ENCODE results near the gene CTDSPL. TPM values are rescaled to one million over a fixed set of nuclear protein-coding genes. Genes with fewer than 3 reads are reported as not detected.
A peak's percentile ranks its signal among the peaks of the same experiment; 100 is the strongest.

Gene CTDSPL
- total RNA-seq, 1 donor from 2014 or later: 6.1 TPM

GRCh38 chr3:37905346-37905745, 43.7 kb downstream of the CTDSPL start:
- H3K9me3 Mint-ChIP-seq: no peaks in the 10 kb centered on the region
- H3K27ac Mint-ChIP-seq: no peak overlapping the region
- H3K27me3 Mint-ChIP-seq: no peaks in the 10 kb centered on the region
- intact Hi-C loops (cut with micrococcal nuclease): loop anchor here (5.0 kb wide), 1 partner anchor 47 kb away; no protein-coding TSS in a partner anchor
- peaks cover 51% of the 10 kb centered on the region for H3K4me1 Mint-ChIP-seq
- DNase-seq: no peak
- H3K36me3 Mint-ChIP-seq (ENCODE audit: low read depth): no peaks in the 10 kb centered on the region
- no peak overlapping the region for H3K4me3 Mint-ChIP-seq

GRCh38 chr3:37905987-37906674, 44.5 kb downstream of the CTDSPL start:
- Mint-ChIP-seq H3K4me3 (peak overlapping the region; percentile 34), H3K36me3 (ENCODE audit: low read depth) (no peaks in the 10 kb centered on the region), H3K27ac (peak overlapping the region; percentile 79), H3K4me1 (peaks cover 51% of the 10 kb centered on the region), H3K9me3 (no peaks in the 10 kb centered on the region), H3K27me3 (peaks cover 4% of the 10 kb centered on the region)
- DNase-seq: no peak
- intact Hi-C loops (cut with micrococcal nuclease): loop anchor here (2.0 to 5.0 kb wide), 2 partner anchors 41 to 46 kb away; no protein-coding TSS in a partner anchor

GRCh38 chr3:37906734-37907282, 45.1 kb downstream of the CTDSPL start:
- H3K9me3 Mint-ChIP-seq: no peaks in the 10 kb centered on the region
- peak; percentile 64 for DNase-seq
- peak overlapping the region; percentile 79 for H3K27ac Mint-ChIP-seq
- H3K4me3 Mint-ChIP-seq: peak overlapping the region; percentile 34
- H3K36me3 Mint-ChIP-seq (ENCODE audit: low read depth): no peaks in the 10 kb centered on the region
- intact Hi-C loops (cut with micrococcal nuclease): loop anchor here (2.0 to 5.0 kb wide), 2 partner anchors 42 to 45 kb away; no protein-coding TSS in a partner anchor
- H3K27me3 Mint-ChIP-seq: peaks cover 8% of the 10 kb centered on the region
- H3K4me1 Mint-ChIP-seq: peaks cover 48% of the 10 kb centered on the region

- Mint-ChIP-seq H3K4me1 (peaks cover 42% of the 10 kb centered on the region), H3K27ac (peak overlapping the region; percentile 58), H3K9me3 (no peaks in the 10 kb centered on the region), H3K27me3 (peaks cover 10% of the 10 kb centered on the region), H3K36me3 (ENCODE audit: low read depth) (no peaks in the 10 kb centered on the region), H3K4me3 (peak overlapping the region; percentile 40)
- no peak for DNase-seq
- intact Hi-C loops (cut with micrococcal nuclease): loop anchor here (2.0 to 5.0 kb wide), 2 partner anchors 43 to 45 kb away; no protein-coding TSS in a partner anchor
Observed at GRCh38 chr3:37907371-37907770, 45.7 kb downstream of the CTDSPL start.

GRCh38 chr3:37907906-37908305, 46.2 kb downstream of the CTDSPL start:
- Mint-ChIP-seq H3K4me3 (peak overlapping the region; percentile 43), H3K9me3 (no peaks in the 10 kb centered on the region), H3K36me3 (ENCODE audit: low read depth) (no peaks in the 10 kb centered on the region), H3K4me1 (peaks cover 37% of the 10 kb centered on the region), H3K27me3 (peaks cover 10% of the 10 kb centered on the region), H3K27ac (peak overlapping the region; percentile 58)
- DNase-seq: peak; percentile 83
- intact Hi-C loops (cut with micrococcal nuclease): loop anchor here (1.0 to 5.0 kb wide), 3 partner anchors 9 to 44 kb away; no protein-coding TSS in a partner anchor

GRCh38 chr3:37909067-37909911, 47.6 kb downstream of the CTDSPL start:
- H3K4me3 Mint-ChIP-seq: no peak overlapping the region
- intact Hi-C loops (cut with micrococcal nuclease): loop anchor here (5.0 kb wide), 1 partner anchor 43 kb away; no protein-coding TSS in a partner anchor
- H3K4me1 Mint-ChIP-seq: peaks cover 27% of the 10 kb centered on the region
- H3K27ac Mint-ChIP-seq: no peak overlapping the region
- H3K27me3 Mint-ChIP-seq: peaks cover 15% of the 10 kb centered on the region
- H3K9me3 Mint-ChIP-seq: no peaks in the 10 kb centered on the region
- peaks cover 1% of the 10 kb centered on the region for H3K36me3 Mint-ChIP-seq (ENCODE audit: low read depth)
- DNase-seq: no peak

GRCh38 chr3:37910671-37911400, 49.2 kb downstream of the CTDSPL start:
- Mint-ChIP-seq H3K27ac (no peak overlapping the region), H3K4me3 (no peak overlapping the region), H3K9me3 (no peaks in the 10 kb centered on the region), H3K4me1 (peaks cover 24% of the 10 kb centered on the region), H3K36me3 (ENCODE audit: low read depth) (peaks cover 2% of the 10 kb centered on the region), H3K27me3 (peaks cover 18% of the 10 kb centered on the region)
- intact Hi-C loops (cut with micrococcal nuclease): no loop called here
- no peak for DNase-seq

GRCh38 chr3:37912052-37912733, 50.5 kb downstream of the CTDSPL start:
- Mint-ChIP-seq H3K27me3 (peaks cover 21% of the 10 kb centered on the region), H3K36me3 (ENCODE audit: low read depth) (peaks cover 2% of the 10 kb centered on the region), H3K9me3 (no peaks in the 10 kb centered on the region), H3K27ac (no peak overlapping the region), H3K4me1 (peaks cover 15% of the 10 kb centered on the region), H3K4me3 (no peak overlapping the region)
- intact Hi-C loops (cut with micrococcal nuclease): no loop called here
- DNase-seq: no peak

- Mint-ChIP-seq H3K27ac (no peak overlapping the region), H3K4me3 (no peak overlapping the region), H3K36me3 (ENCODE audit: low read depth) (peaks cover 2% of the 10 kb centered on the region), H3K9me3 (no peaks in the 10 kb centered on the region), H3K27me3 (peaks cover 21% of the 10 kb centered on the region), H3K4me1 (peaks cover 3% of the 10 kb centered on the region)
- intact Hi-C loops (cut with micrococcal nuclease): no loop called here
- no peak for DNase-seq
Observed at GRCh38 chr3:37913522-37913921, 51.8 kb downstream of the CTDSPL start.

- Mint-ChIP-seq H3K4me3 (no peak overlapping the region), H3K9me3 (no peaks in the 10 kb centered on the region), H3K36me3 (ENCODE audit: low read depth) (peaks cover 2% of the 10 kb centered on the region), H3K27ac (no peak overlapping the region), H3K4me1 (no peaks in the 10 kb centered on the region), H3K27me3 (peaks cover 13% of the 10 kb centered on the region)
- intact Hi-C loops (cut with micrococcal nuclease): no loop called here
- DNase-seq: peak; percentile 32
Observed at GRCh38 chr3:37916685-37917084, 55.0 kb downstream of the CTDSPL start.

- Mint-ChIP-seq H3K4me1 (no peaks in the 10 kb centered on the region), H3K27ac (no peak overlapping the region), H3K9me3 (no peaks in the 10 kb centered on the region), H3K36me3 (ENCODE audit: low read depth) (peaks cover 2% of the 10 kb centered on the region), H3K27me3 (peaks cover 7% of the 10 kb centered on the region), H3K4me3 (no peak overlapping the region)
- intact Hi-C loops (cut with micrococcal nuclease): no loop called here
- DNase-seq: no peak
Observed at GRCh38 chr3:37918627-37919026, 56.9 kb downstream of the CTDSPL start.

GRCh38 chr3:37920156-37920699, 58.5 kb downstream of the CTDSPL start:
- no peak for DNase-seq
- H3K27me3 Mint-ChIP-seq: peaks cover 2% of the 10 kb centered on the region
- H3K4me3 Mint-ChIP-seq: no peak overlapping the region
- H3K36me3 Mint-ChIP-seq (ENCODE audit: low read depth): no peaks in the 10 kb centered on the region
- intact Hi-C loops (cut with micrococcal nuclease): no loop called here
- no peaks in the 10 kb centered on the region for H3K4me1 Mint-ChIP-seq
- no peaks in the 10 kb centered on the region for H3K9me3 Mint-ChIP-seq
- H3K27ac Mint-ChIP-seq: no peak overlapping the region

- Mint-ChIP-seq H3K4me3 (no peak overlapping the region), H3K4me1 (no peaks in the 10 kb centered on the region), H3K36me3 (ENCODE audit: low read depth) (no peaks in the 10 kb centered on the region), H3K27ac (no peak overlapping the region), H3K27me3 (peaks cover 2% of the 10 kb centered on the region), H3K9me3 (no peaks in the 10 kb centered on the region)
- DNase-seq: no peak
- intact Hi-C loops (cut with micrococcal nuclease): no loop called here
Observed at GRCh38 chr3:37921025-37921424, 59.3 kb downstream of the CTDSPL start.
